HG02981 (cell line): ENCODE measurements around the gene CELF3.

Experiments
- ATAC-seq: cut with Tn5 transposase; IDR thresholded peaks from one replicate; pipeline ENCODE4 v1.9.1; 2021; ENCODE audit warnings: mild to moderate bottlenecking, moderate library complexity; ENCODE audit not compliant: unreplicated experiment

CELF3 gene

DNA sequence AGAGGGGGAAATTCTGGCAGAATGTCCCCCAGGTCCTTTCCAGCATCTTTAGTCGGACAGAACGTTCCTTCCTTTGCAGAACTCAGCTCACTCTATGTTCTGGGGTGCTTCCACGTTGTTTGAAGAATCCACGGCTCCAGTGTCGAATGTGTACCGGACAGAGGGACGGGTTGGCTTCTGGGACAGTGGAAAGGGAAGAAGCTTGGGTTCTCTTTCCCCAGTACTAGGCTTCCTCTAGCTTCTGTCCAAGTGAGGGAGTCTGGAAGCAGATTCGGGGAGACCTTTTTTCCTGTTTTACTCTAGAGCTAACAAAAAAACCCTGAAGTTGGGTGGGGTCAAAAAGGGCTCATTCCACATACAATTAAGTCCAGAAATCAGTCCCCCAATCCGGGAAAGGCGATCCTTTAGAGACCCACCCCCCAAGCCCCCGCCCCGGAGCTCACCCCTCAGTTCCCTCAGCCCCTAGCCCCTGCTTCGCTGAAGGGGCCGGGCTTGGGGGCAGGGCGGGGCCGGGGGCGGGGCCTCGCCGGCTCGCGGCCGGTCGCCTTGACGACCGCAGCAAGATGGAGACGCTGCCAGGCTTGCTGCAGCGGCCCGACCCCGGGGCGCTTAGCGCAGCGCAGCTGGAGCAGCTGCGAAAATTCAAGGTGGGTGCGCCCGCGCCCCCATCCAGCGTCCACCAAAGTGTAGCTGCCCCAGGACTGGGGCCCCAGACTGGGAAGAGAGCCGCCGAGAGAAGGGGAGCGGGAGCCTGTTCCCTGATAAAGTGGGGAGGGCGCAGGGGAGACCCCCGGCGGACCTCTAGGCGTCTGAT lies 4.6 kb upstream of the CELF3 start, which contains the start of gene RIIAD1:
TSS of gene RIIAD1 (plus strand) at position 549 of the 814 bp plus-strand sequence. CDS start at position 564, 15 bp downstream.
- ATAC-seq = peak; percentile 54

DNA sequence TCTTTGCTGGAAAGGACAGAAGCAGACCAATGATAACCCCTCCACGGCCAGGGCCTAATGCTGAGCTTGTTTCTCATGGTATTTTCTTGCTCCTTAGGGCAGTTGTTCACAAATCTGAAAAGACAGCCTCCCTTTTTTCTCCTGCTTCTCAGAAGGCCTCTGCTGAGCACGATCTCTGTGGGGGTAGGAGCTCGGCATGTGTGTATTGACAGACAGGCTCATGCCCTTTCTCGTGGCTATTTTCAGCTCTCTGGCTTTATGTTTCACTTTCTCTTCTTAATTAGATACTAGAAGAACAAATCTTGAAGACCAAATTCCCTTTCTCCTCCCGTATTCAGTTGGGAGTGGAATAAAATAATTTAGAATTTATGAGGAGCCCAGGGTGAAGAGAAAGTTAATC lies 4.0 kb upstream of the CELF3 start:
- ATAC-seq = no peak

DNA sequence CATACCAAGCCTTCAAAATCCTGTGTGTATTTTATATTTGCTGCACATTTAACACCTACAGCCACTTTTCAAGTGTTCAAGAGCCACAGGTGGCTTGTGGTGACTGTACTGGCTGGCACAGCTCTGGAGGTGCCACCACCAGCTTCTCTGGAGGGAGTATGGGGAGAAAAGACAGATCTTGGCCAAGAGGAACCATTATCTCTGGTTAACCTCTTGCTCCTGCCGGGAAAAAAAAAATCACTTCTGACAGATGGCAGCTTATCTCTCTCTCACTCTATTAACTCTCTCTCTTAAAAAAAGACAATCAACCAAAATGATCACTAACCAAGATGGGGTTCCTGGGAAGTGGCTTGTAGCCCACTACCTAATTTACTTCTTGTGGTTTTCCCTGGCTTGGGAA lies 3.5 kb upstream of the CELF3 start:
- no peak for ATAC-seq

DNA sequence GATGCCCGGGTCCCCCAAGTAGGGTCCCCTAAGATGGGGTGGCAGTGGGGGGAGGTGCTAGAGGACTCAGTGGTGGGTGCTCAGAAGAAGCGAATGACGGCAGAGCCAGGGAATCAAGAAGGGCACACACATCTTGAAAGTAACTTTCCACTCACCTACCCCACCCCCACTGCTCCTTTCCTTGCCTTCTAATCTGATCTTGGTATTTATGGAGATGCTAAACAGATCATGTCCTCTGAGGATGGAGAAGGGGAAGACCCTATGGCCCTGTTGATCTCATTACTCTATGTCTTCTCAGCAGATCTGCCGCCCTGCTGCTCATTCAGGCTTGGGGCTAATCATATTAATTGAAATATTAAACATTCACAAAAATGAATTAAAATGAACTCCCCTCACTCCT lies 2.1 kb upstream of the CELF3 start:
- ATAC-seq = no peak

DNA sequence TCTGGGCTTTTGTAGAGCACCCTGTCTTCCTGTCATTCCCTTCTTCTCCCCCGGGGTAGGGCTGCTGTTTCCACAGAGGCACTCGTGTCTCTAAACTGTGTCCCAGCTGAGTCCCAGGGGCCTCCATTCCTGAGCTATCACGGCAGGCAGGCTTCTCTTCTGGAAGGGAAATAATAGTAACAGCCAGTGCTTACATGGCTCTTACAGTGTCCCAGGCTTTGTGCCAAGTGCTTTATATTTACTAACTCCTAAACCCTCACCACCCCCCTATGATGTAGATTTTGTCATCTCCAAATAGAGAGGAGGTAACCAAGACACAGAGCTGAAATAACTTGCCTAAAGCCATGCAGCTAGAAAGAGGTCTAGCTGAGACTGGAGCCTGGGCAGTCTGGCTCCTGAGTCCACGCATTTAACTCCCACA lies 1.4 kb upstream of the CELF3 start:
- no peak for ATAC-seq

DNA sequence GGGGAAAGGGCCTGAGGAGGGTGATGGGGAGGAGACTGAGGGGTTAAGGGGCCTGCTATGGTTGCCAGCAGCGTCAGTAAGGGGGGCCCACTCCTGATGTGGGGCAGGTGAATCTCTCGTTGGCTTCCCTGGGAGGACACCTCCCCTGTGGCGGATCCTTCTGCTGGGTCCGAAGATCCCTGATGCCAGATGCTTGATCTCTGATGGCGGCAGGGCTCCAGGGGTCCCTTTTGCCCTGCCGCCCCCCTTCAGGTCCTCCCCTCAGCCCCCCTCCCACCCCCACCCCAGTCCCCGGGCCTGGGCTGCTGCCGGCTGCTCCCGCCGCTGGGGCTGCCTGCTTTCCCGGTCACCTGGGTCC lies 219 bp downstream of the CELF3 start:
- ATAC-seq = no peak

DNA sequence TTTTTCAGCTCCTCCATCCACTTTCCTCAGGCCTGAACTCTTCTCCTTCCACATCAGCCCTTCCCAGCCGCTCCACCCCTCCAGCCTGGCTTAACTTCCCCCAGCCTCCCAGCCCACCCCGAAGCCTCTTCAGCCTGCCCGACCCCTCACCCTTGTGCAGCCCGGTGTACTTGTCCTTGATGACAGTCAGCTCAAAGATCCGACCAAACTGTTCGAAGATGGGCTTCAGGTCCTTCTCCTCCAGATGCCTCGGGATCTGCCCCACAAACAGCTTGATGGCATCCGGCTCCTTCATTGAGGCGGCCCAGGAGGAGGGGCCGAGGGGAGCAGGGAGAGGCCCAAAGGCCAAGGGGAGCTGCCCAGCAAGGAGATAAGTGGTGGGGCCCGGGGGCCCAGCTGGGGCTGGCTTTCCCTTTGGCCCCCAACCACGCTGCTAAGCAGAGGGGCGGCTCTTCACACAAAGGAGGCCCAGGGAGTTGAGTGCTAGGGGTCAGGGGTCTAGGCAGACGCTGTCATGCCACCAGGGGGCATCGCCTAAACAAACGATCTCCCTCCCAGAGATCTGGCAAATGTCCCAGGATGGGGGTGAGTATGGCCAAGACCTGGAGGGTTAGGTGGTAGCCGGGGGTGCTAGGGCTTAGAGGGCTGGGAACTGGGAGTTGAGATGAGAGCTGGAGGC lies 738 bp downstream of the CELF3 start:
- ATAC-seq = no peak

DNA sequence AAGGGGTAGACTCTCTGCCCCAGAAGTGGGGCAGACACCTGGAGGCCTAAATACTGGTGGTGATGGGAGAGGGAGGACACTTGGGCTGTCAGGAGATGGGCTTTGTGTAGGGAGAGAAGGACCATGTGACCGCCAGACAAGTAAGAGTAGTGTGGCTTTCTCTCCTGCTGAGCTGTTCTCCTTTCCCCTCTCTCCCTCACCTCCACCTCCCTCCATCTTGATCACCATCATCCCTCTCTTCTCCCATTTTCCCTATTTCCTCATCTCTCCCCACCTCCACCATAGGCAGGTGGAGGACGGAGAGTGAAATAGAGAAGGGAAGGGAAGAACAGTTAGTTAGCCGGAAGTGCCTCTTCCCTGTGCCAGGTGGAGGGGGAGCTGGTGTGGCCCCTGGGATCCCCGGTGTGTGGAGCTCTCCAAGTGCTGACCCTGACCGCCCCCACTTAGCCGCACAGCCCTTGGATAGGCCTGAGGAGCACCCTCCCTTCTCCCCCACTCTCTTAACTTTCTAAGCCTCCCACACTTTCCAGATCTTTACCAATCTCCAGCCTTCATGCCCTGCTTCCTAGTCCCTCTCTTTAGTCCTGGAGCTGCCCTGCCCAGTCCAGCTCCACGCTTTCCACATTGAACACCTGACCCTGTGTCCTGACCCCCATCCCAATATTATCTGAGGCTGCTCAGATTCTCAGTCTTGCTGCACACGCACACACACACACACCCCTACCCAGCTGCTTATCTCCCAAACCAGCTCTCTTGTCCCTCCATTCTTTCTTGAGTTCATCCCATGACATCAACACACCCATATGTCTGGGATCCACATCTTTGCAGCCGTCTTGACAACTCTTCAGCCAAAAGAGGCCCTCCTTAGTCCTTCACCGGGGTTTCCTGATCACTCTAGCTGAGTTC lies 1.5 kb downstream of the CELF3 start:
- no peak for ATAC-seq

DNA sequence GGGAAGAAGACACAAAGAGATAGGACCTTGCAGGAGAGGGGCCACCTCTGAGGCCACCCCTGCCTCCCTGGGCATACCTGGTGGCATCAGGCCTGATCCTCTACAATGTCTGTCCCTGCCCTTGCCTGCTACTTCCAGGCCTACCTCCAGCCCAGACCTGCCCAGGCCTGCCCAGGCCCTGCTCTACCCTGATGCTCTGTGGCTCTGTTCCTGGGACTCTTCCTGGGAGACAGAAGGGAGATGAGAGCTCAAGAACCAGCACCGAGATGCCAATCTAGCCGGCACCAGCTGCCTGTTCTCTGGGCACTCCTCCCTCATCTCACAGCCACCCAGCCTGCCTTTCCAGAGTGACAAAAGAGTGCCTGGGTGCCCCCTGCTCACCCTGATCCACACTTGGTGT lies 2.7 kb downstream of the CELF3 start:
- ATAC-seq = no peak

DNA sequence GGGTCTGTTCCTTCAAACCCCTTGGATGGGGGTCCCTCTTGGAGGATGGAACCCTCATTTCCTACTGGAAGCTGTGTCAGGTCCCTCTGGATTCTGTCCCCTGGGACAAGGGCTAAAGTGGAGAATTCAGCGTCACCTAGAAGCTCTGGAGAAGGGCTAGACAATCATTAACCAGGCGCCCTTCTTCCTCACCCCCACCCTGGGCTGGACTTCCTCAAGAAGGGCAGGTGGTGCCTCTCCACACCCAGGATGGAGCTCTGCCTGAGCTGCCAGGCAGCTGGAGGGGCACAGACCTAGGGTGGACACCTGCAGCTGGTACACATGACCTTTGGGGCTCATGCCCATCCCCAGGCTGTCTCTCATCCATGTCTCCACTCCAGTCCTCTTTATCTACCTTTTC lies 3.6 kb downstream of the CELF3 start:
- no peak for ATAC-seq

DNA sequence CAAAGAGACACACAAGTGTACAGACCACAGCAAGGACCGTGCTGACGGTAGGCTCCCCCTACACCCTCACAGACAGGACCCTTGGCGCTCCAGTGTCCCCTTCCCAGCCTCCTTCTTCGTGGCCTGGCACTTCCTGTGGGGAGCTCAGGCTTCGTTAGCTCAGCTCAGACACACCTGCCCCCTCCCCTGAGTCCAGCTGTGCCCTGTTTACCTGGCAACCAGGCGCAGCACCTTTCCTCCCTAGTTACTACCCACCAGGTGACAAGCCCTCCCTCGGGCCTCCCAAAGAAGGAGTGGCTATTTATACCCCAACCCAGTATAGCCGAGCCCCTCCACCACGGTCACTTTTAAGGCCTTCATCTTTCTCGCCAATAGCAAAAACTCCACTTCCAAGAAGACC lies 4.7 kb downstream of the CELF3 start:
- no peak for ATAC-seq

DNA sequence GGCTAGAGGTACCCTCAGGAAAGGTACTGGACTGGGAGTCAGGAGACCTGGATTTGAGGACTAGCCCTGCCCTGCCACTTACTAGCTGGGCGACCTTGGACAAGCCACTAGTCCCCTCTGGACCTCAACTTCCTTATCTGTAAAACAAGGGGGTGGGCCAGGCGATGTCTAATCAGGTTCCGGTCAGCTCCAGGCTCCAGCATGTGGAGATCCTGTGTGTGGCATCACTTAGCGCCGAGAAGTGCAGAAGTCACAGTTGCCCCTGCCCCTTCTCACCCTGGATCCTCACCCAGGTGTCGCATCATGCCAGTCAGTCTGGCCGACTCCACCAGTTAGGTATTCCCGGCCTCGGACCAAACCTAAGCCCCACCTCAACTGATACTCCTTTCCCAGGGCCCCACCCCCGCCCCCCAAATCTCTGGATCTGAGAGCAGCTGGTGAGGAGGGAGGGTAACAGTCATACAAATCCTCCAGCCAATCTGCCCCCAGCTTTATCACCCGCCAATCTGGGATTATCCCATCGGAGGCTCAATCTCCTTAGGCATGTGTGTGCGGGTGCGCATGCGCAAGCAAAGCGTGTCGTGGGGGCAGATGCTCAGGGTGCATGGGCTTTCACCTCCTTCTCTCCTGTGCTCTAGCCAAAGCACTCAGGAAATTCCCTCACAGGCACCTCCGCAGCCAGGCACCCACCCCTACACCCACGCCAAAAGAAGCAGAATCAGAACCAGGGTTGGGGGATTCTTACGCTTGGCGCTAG lies 5.4 kb downstream of the CELF3 start:
- no peak for ATAC-seq

DNA sequence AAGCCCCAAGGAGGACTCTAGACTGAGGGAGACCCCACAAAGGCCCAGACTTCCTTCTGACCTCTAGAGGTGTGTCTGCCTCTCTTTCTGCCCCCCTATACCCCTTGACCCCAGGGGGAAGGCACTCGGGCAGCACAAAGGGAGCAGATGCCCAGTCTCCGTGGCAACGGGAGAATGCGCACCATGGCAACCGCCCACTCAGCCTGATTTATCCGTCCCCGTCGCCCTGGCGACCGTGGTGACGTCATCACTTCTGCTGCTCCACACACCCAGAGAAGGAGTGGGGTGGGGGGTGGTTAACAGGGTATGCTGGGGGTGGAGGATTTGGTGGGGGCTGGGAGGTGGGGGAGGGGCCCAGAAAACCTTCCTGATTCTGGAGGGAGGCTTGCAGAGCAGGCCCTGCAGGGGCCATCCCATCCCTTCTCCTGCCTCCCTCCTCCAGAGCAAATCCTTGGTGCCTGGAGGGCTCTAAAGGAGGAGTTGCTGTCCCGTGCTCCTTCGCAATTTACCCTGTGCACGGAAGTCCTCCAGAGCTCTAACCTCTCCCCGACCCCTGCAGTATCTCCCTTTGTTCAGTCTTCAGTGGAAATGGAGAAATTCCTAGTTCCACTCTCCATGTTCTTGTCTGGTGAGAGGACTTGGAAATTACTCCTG lies 6.3 kb downstream of the CELF3 start:
- no peak for ATAC-seq

DNA sequence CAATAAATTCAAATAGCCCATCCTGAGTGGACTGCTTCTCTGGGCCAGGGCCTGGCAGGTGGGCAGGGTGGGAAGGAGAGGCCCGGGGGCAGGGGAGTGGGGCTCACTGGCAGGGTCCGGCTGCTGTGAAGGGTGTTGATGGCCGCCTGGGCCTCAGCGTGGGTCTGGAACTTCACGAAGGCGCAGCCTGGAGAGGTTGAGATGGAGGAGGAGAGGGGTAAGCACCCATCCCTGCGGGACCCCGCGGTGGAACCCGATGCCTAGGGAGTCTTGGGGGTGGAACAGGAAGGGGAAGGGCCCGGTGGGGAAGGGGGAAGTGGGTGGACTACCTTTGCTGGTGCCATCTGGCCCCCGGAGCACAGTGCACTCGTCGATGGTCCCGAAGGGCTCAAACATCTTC lies 7.7 kb downstream of the CELF3 start:
- ATAC-seq = no peak

DNA sequence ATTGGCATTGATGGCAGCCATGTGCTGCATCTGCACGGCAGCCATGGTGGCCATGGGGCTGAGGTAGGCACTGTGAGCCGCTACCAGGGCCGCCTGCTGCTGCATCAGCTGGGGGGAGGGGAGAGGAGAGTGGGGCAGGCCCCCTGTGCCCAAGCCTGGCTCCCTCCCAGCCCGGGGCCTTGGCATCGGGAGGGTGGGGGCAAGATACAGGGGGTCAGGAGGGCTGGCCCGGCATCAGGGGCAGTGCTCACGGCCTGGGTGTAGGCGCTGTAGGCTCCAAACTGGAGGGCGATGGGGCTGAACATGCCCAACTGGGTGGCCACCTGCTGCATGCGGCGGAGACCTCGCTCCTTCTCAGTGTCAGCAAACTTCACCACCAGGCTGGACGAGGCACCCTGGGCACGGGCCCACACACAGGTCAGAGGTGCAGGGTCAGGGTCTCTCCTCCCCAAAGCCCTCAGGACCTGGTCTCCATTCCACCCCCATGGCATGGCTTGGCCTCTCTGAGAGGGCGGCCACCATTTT lies 9.0 kb downstream of the CELF3 start:
- no peak for ATAC-seq

DNA sequence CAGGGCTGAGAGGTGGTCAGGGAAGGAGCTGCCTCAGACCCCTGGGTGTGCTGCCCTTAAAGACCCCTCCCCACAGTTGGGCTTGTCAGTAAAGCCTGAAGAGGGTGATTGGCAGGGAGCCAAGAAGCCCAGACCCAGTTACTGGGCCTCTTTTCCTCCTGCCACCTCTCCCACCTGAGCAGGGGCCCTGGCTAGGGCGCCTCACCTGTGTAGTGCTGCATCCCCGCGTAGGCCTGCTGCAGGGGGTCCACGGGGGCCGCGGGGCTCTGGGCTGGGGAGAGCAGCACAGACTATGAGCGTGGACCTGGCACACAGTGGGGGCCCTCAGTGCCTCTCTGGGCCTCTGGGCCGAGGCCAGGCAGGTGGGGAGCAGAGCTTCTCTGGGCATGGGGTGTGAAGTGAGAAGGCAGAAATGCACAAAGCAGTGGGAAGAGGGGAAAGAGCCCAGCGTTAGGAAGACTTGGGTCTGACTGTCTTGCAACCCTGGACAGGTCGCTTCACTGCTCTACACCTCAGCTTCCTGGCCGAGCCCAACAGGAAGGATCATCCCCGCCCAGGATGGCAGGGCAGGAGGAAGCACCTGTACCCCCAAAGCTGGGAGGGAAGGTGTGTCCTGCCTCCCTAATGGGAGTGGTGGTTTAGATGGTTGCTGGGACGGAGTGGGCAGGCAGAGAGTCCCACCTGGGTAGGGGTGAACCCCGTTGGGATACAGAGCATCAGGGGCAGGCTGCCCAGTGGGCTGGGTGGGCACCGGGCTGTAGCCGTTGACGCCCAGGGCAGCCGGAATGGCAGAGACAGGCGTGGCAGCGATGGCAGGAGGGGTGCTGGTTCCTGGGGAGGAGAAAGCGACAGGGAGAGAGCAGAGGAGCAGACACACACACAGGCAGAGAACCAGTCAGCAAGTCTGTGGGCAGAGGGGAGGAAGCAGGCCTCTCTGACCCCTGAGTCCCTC lies 9.9 kb downstream of the CELF3 start:
- ATAC-seq = no peak

DNA sequence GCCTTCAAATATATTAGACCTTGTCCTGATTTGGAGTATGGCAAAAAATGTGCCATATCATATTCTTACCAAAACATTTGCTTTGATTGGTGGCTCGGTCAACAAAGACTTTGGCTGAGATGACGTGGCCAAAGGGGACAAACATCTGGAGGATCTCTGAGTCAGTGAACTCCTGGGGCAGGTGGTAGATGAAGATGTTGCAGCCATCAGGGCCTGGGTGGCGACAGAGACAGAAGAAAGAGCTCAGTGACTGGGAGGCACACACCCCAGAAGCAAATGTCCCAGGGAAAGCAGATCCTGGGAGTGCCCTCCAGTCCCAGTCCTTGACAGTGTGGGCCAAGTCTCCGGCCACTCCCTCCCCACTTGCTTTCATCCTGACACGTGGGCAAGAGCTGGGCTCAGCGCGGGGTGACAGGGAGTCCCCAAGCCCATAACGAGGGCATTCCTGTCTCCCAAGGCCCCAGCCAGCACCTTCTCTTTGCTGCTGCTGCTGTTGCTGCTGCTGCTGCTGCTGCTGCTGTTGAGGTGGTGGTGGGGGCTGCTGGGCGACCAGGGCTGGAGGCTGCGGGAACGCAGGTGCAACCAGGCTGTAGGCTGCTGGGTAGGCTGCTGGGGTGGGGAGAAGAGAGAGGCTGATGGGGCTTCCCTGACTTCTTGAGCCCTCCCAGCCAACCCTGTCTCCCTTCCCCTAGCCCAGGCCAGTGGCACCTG lies 10.7 kb downstream of the CELF3 start:
- no peak for ATAC-seq

DNA sequence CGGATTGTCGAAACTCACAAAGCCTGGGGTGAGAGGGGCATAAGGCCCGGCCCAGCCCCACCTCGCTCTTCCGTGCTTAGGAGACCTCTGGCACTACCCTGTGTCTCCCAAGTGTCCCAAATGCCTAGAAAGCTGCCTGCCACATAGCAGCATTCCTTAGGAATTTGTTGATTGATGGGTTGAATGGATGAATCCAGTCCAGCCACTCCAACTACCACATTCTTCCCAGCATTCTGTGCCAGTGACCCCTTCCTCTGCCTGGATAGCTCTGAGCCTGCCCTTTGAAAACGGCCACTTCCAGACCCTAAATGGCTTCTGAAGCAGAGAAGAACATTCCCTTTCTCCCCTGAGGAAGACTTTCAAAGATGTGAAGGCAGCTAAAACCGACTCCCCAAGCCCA lies 11.5 kb downstream of the CELF3 start:
- no peak for ATAC-seq
